PC-9 (cell line): ENCODE results near the gene LARGE1.

Experiments used
- CTCF ChIP-seq: fragments of 200-600 bp; sonication (generic); conservative IDR thresholded peaks from 2 replicates; pipeline ENCODE4 v1.6.1; 2017; ENCODE audit warnings: mixed run types, antibody characterized with exemption, mild to moderate bottlenecking, moderate library complexity
- EZH2 ChIP-seq: fragments of 200-600 bp; sonication (generic); IDR thresholded peaks from 2 replicates; pipeline ENCODE4 v1.8.0; 2017; ENCODE audit warnings: antibody characterized with exemption, low read depth

GRCh38 chr22:33272871-33273270 lies 647.4 kb downstream of the LARGE1 start:
- TF ChIP-seq CTCF (no peak), EZH2 (no peak)
